ENCODE results near the gene RAI14.
"Not testable (repeated sequence)": the region's sequence is repeated elsewhere in the genome, so short reads cannot be mapped to it uniquely, and the experiment has no call there.

The RAI14 gene

GRCh38 chr5:34701442-34701841, 45.3 kb downstream of the RAI14 start:
- DNase-seq, result not testable (repeated sequence)

DNA sequence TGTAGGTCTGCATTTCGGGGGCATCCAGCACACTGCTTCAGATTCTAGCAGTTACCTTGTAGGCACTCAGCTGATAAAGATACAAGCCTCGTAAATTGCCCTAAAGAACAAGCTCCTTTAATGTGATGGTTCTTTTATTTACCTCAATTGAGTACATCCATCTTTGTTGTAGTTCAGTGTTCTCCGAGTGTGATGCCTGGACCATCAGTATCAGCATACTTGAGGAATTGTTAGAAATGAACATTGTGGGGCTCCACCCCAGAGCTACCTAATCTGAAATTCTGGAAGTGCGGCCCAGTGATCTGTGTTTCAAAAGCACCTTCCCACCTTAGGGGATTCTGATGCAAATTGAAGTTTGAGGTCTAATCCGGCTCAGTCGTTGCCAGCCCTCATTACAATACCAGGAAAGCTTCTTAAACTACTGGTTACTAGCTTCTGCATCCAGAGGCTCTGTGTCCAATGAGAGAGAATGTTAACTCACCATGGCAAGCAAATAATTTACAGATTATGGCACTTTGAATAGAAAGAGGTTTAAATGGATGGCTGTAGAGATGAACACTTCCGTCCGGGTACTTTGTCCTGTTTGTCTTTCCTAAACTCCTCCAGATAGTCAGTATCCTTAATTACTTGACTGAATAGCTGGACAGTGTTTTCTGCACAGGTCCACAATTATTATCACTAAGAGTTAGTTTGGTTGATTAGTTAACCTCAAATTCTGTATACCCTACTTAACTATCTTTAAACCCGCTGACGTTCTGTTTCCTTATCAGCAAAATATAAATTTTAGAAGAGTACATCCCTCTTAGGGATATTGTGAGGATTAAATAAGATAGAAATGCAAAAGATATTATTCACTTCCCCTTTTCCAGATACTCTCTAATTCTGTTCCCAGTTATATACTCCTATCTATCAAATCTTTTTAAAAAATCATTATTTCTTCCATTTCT, 47.9 kb downstream of the RAI14 start:
- DNase-seq, result no peak

- DNase-seq, result no peak
These were observed 50.0 kb downstream of the RAI14 start for GRCh38 chr5:34706084-34706483.

DNA sequence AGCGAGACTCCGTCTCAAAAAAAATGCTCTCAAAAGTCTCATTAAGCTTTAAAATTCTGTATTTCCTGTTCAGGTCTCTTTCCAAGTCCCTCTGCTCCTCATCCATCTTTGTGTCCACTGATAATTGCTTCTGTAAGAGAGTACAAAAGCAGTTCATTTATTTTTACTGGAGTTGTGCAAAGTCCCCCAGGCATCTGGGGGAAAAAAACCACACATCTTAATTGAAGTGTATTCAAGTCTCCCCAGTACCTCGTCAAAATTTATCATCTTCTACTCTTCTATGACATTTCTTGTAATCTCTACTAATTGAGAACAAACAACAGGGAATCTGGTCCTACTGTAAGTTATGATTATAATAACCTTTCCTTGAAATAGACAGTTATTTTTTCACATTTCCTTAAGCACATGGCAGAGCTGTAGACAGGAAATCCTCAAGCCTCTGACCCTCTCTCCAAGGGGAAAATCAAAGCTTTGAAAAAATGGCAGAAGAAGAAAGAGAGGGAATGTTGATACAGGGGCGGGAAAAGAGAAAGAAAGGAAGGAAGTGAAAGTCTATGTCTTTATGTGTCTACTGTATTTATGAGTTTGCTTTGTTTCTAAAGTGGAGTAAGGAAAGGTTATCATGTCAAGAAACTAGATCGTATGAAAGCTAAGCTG, 51.5 kb downstream of the RAI14 start:
- DNase-seq, result no peak

DNA sequence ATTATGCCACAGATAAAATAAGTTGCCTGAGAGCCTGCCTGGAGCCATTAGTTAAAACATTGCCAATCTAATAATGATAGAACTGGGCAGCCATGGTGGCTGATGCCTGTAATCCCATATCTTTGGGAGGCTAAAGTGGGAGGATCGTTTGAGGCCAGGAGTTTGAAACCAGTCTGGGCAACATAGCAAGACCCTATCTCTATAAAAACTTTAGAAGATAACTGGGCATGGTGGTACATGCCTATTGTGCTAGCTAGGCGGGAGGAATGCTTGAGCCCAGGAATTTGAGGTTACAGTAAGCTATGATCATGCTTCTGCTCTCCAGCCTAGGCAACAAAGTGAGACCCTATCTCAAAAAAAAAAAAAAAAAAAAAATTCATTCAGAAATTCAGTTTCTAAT, 52.6 kb downstream of the RAI14 start:
- DNase-seq, result no peak

GRCh38 chr5:34709861-34710673, 53.9 kb downstream of the RAI14 start:
- no peak for DNase-seq

GRCh38 chr5:34712565-34712964, 56.4 kb downstream of the RAI14 start:
- DNase-seq, result no peak

DNA sequence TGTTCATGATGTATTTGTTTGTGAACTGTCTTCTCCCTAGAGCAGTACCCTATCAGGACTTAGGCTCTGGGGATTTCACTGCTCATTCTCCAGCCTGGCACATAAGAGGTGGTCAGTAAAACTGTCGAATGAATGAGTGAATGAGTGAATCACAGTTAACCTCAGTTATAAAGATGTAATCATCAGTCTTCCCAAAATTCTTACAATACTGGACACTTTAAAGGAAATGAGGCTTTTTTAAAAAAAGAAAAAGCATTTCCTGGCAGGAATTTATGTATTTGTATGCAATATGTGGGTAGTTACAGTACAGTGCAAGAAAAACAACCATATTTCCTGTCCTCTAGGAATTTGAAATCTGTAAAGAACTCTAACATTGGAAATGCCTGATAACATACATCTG, 59.6 kb downstream of the RAI14 start:
- no peak for DNase-seq

- DNase-seq, result no peak
These were observed 60.9 kb downstream of the RAI14 start for GRCh38 chr5:34716986-34717385.

GRCh38 chr5:34717426-34718327, 61.5 kb downstream of the RAI14 start:
- no peak for DNase-seq

GRCh38 chr5:34718516-34718915, 62.4 kb downstream of the RAI14 start:
- DNase-seq, result no peak

GRCh38 chr5:34719029-34719428, 62.9 kb downstream of the RAI14 start:
- DNase-seq, result no peak

DNA sequence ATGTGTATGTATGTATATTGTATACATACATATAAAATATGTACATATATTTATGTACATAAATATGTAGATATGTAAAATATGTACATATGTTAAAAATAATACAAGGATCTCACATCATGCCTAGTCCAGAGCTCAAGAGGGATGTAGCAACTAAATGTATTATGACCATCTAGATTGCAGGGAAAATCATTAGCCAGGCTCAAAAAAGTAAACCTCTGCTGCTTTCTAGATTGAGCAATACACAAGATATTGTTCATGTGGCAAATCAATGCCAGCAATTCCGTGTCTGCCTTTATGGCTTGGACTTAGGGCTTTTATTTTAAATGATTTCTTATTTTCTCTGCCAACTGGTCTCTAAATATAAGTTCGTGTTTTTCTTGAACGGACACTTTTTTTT, 65.2 kb downstream of the RAI14 start:
- DNase-seq, result no peak

GRCh38 chr5:34722183-34722582, 66.1 kb downstream of the RAI14 start:
- DNase-seq, result no peak

GRCh38 chr5:34724741-34725140, 68.6 kb downstream of the RAI14 start:
- no peak for DNase-seq

DNA sequence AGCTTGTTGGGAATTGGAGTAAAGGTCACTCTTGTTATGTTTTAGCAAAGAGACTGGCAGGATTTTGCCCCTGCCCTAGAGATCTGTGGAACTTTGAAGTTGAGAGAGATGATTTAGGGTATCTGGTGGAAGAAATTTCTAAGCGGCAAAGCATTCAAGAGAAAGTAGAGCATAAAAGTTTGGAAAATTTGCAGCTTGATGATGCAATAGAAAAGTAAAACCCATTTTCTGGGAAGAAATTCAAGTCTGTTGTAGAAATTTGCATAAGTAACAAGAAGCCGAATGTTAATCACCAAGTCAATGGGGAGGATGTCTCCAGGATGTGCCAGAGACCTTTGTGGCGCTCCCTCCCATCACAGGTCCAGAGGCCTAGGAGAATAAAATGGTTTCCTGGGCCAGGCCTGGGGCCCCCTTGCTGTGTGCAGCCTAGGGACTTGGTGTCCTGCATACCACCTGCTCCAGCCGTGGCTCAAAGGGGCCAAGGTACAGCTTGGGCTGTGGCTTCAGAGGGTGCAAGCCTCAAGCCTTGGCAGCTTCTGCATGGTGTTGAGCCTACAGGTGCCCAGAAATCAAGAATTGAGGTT, 71.1 kb downstream of the RAI14 start:
- not testable (repeated sequence) for DNase-seq

- no peak for DNase-seq
These were observed 72.1 kb downstream of the RAI14 start for GRCh38 chr5:34728236-34728635.

- no peak for DNase-seq
These were observed 75.5 kb downstream of the RAI14 start for GRCh38 chr5:34731435-34732232.

DNA sequence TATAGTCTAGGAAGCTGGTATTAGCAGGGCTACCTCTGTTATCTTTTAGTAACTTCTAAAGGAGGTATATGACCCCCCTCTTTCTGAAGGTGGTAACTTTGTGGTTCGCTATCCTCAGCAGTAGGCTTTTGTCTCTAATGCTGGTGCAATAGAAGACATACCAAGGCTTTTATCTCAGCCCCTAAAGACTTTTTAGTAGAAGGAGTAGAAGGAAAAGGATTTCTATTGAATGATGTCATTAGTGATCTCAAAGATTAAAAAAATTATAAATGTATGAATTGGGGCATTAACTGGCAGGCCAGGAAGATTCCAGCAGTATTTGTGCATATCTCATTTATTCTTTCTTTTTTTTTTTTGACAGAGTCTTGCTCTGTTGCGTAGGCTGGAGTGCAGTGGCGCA, 78.2 kb downstream of the RAI14 start:
- no peak for DNase-seq

DNA sequence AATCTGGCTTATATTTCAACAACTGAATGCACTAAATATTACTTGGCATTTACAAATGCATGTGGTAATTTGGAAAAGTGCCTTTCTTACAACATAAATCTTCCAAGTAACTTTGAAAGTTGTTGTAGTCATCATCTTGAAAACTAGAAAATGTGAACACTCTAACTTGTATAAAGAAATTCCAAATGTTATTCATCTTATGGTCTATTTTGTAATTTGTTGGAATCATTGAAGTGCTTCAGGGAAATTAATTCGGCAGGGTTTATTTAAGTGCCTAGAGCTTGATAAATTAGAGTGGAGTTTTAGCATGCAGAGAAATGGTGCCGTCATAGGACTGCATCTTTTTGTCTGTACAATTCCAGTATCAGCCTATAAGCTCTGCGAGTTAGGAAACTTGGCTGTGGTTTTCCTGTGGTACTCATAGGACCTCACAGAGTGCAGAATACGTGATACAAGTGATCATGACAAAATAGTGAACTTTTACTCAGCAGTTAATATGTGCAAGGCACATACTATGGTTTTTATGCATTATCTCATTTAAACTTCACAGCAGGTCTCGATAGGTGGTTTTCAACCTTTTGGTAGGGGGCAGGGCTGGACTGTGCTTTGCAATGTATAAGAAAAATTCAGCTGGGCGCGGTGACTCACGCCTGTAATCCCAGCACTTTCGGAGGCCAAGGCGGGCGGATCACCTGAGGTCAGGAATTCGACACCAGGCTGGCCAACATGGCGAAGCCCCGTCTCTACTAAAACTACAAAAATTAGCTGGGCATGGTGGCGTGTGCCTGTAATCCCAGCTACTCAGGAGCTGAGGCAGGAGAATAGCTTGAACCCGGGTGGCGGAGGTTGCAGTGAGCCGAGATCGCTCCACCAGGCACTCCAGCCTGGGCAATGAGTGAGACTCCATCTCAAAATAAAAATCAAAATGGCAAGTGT, 79.6 kb downstream of the RAI14 start:
- no peak for DNase-seq
